ENCODE measurements around the gene ERGIC1.

ERGIC1 gene

GRCh38 chr5:172789687-172790495 is 44.2 kb upstream of the ERGIC1 start:
- no peak for DNase-seq (ENCODE audit: extremely low read depth, insufficient read length)
- no peaks in the 10 kb centered on the region for H3K27me3 ChIP-seq (replicated peaks; ENCODE audit: control insufficient read depth, insufficient read depth, low read length)
- no peak for TF ChIP-seq CTCF (IDR thresholded peaks at IDR 0.05; ENCODE audit: insufficient read depth, low read length, poor library complexity, severe bottlenecking)
- H3K4me3 ChIP-seq (replicated peaks; ENCODE audit: low read depth, low read length) = no peak overlapping the region
- no peaks in the 10 kb centered on the region for H3K36me3 ChIP-seq (ENCODE audit: control insufficient read depth, insufficient read depth, low read length)

GRCh38 chr5:172790496-172790889 is 43.6 kb upstream of the ERGIC1 start:
- H3K27me3 ChIP-seq (replicated peaks; ENCODE audit: control insufficient read depth, insufficient read depth, low read length) = no peaks in the 10 kb centered on the region
- DNase-seq (ENCODE audit: extremely low read depth, insufficient read length) = no peak
- TF ChIP-seq CTCF (IDR thresholded peaks at IDR 0.05; ENCODE audit: insufficient read depth, low read length, poor library complexity, severe bottlenecking) = no peak
- no peaks in the 10 kb centered on the region for H3K36me3 ChIP-seq (ENCODE audit: control insufficient read depth, insufficient read depth, low read length)
- H3K4me3 ChIP-seq (replicated peaks; ENCODE audit: low read depth, low read length) = no peak overlapping the region

- H3K36me3 ChIP-seq (ENCODE audit: control insufficient read depth, insufficient read depth, low read length) = no peaks in the 10 kb centered on the region
- TF ChIP-seq CTCF (IDR thresholded peaks at IDR 0.05; ENCODE audit: insufficient read depth, low read length, poor library complexity, severe bottlenecking) = no peak
- H3K4me3 ChIP-seq (replicated peaks; ENCODE audit: low read depth, low read length) = no peak overlapping the region
- DNase-seq (ENCODE audit: extremely low read depth, insufficient read length) = no peak
- H3K27me3 ChIP-seq (replicated peaks; ENCODE audit: control insufficient read depth, insufficient read depth, low read length) = no peaks in the 10 kb centered on the region
Measured at GRCh38 chr5:172791286-172791685, 42.8 kb upstream of the ERGIC1 start.

GRCh38 chr5:172791726-172792445 is 42.2 kb upstream of the ERGIC1 start:
- no peaks in the 10 kb centered on the region for H3K27me3 ChIP-seq (replicated peaks; ENCODE audit: control insufficient read depth, insufficient read depth, low read length)
- no peak for TF ChIP-seq CTCF (IDR thresholded peaks at IDR 0.05; ENCODE audit: insufficient read depth, low read length, poor library complexity, severe bottlenecking)
- no peak overlapping the region for H3K4me3 ChIP-seq (replicated peaks; ENCODE audit: low read depth, low read length)
- no peaks in the 10 kb centered on the region for H3K36me3 ChIP-seq (ENCODE audit: control insufficient read depth, insufficient read depth, low read length)
- no peak for DNase-seq (ENCODE audit: extremely low read depth, insufficient read length)

GRCh38 chr5:172792701-172793570 is 41.1 kb upstream of the ERGIC1 start:
- no peaks in the 10 kb centered on the region for H3K36me3 ChIP-seq (ENCODE audit: control insufficient read depth, insufficient read depth, low read length)
- H3K4me3 ChIP-seq (replicated peaks; ENCODE audit: low read depth, low read length) = no peak overlapping the region
- no peak for DNase-seq (ENCODE audit: extremely low read depth, insufficient read length)
- no peak for TF ChIP-seq CTCF (IDR thresholded peaks at IDR 0.05; ENCODE audit: insufficient read depth, low read length, poor library complexity, severe bottlenecking)
- no peaks in the 10 kb centered on the region for H3K27me3 ChIP-seq (replicated peaks; ENCODE audit: control insufficient read depth, insufficient read depth, low read length)
